SK-N-SH (cell line): ENCODE measurements around the gene KLHL7.

Experiments used
- ELF1 ChIP-seq: IDR thresholded peaks from 2 replicates; pipeline ENCODE4 v1.4.0; 2012
- EP300 ChIP-seq, 2 experiments: IDR thresholded peaks; 2 replicates each; pipeline versions ENCODE4 v1.4.0 to v1.6.1; 2012; ENCODE audit warnings: borderline replicate concordance in 1 of 2, low read depth in 1 of 2, low read length in 1 of 2
- EZH2phosphoT487 ChIP-seq: fragments of 200-600 bp; sonication (generic); IDR thresholded peaks from 2 replicates; pipeline ENCODE4 v1.6.1; 2017; ENCODE audit warnings: low read depth, mixed run types, mild to moderate bottlenecking, antibody characterized with exemption, moderate library complexity, borderline replicate concordance
- FOXM1 ChIP-seq: IDR thresholded peaks from 2 replicates; pipeline ENCODE4 v1.4.0; 2012; ENCODE audit warnings: low read depth, mild to moderate bottlenecking
- JUND ChIP-seq: IDR thresholded peaks from 2 replicates; pipeline ENCODE4 v1.4.0; 2012
- MEF2A ChIP-seq: IDR thresholded peaks from 2 replicates; pipeline ENCODE4 v1.4.0; 2012; ENCODE audit warnings: low read depth, borderline replicate concordance
- POLR2AphosphoS5 ChIP-seq: IDR thresholded peaks from 2 replicates; pipeline ENCODE4 v1.6.1; 2012; ENCODE audit warnings: low read depth, low read length
- RAD21 ChIP-seq: IDR thresholded peaks from 2 replicates; pipeline ENCODE4 v1.6.1; 2012; ENCODE audit warnings: mild to moderate bottlenecking, low read length
- RCOR1 ChIP-seq: fragments of 150-350 bp; IDR thresholded peaks from 2 replicates; pipeline ENCODE4 v1.6.1; 2017; ENCODE audit warnings: antibody characterized with exemption, low read length
- RXRA ChIP-seq: IDR thresholded peaks from 2 replicates; pipeline ENCODE4 v1.4.0; 2012; ENCODE audit warnings: low read depth, mild to moderate bottlenecking, borderline replicate concordance
- SMC3 ChIP-seq: IDR thresholded peaks from 2 replicates; pipeline ENCODE4 v1.6.1; 2012; ENCODE audit warnings: low read depth, low read length, improper control_type of control experiment
- TAF1 ChIP-seq: IDR thresholded peaks from 2 replicates; pipeline ENCODE4 v1.6.1; 2012; ENCODE audit warnings: low read depth, mild to moderate bottlenecking, low read length, moderate library complexity, borderline replicate concordance
- TF ChIP-seq, protein P1 (sequence below): fragments of 200-600 bp; sonication (generic); IDR thresholded peaks from 2 replicates; pipeline ENCODE4 v1.6.1; 2017; ENCODE audit warnings: antibody characterized with exemption, mild to moderate bottlenecking, moderate library complexity
- TF ChIP-seq, protein P2 (sequence below): IDR thresholded peaks from 2 replicates; pipeline ENCODE4 v1.4.0; 2012; ENCODE audit warnings: low read depth

DNA sequence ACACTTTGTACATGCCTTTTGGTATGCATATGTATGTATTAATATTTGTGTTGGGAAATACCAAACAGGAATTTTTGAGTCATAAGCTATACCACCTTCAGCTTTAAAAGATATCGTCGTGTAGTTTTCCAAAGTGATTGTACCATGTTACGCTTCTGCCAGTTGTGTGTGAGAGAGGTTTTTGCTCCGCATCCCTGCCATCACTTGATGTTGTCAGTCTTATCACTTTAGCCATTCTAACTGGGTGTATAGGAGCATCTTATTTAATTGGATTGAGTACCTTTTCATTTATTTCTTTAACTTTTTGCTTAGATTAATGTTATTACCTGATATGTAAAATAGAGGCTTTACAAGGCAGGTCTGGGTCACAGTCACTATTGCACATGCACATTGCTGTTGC is 3.4 kb downstream of the KLHL7 start:
- TF ChIP-seq, protein P1, sequence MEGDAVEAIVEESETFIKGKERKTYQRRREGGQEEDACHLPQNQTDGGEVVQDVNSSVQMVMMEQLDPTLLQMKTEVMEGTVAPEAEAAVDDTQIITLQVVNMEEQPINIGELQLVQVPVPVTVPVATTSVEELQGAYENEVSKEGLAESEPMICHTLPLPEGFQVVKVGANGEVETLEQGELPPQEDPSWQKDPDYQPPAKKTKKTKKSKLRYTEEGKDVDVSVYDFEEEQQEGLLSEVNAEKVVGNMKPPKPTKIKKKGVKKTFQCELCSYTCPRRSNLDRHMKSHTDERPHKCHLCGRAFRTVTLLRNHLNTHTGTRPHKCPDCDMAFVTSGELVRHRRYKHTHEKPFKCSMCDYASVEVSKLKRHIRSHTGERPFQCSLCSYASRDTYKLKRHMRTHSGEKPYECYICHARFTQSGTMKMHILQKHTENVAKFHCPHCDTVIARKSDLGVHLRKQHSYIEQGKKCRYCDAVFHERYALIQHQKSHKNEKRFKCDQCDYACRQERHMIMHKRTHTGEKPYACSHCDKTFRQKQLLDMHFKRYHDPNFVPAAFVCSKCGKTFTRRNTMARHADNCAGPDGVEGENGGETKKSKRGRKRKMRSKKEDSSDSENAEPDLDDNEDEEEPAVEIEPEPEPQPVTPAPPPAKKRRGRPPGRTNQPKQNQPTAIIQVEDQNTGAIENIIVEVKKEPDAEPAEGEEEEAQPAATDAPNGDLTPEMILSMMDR = no peak
- TF ChIP-seq SMC3 (no peak), EZH2phosphoT487 (no peak), RAD21 (no peak), JUND (no peak), MEF2A (no peak), ELF1 (no peak), FOXM1 (no peak), RXRA (no peak), RCOR1 (no peak), EP300 (IDR thresholded peaks at IDR 0.05; ENCODE audit: borderline replicate concordance in 1 of 2, low read depth in 1 of 2, low read length in 1 of 2) (no peak), POLR2AphosphoS5 (no peak), TAF1 (no peak)
- TF ChIP-seq, protein P2, sequence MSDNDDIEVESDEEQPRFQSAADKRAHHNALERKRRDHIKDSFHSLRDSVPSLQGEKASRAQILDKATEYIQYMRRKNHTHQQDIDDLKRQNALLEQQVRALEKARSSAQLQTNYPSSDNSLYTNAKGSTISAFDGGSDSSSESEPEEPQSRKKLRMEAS = no peak
